ENCODE data around the gene LMX1B.

The LMX1B gene

DNA sequence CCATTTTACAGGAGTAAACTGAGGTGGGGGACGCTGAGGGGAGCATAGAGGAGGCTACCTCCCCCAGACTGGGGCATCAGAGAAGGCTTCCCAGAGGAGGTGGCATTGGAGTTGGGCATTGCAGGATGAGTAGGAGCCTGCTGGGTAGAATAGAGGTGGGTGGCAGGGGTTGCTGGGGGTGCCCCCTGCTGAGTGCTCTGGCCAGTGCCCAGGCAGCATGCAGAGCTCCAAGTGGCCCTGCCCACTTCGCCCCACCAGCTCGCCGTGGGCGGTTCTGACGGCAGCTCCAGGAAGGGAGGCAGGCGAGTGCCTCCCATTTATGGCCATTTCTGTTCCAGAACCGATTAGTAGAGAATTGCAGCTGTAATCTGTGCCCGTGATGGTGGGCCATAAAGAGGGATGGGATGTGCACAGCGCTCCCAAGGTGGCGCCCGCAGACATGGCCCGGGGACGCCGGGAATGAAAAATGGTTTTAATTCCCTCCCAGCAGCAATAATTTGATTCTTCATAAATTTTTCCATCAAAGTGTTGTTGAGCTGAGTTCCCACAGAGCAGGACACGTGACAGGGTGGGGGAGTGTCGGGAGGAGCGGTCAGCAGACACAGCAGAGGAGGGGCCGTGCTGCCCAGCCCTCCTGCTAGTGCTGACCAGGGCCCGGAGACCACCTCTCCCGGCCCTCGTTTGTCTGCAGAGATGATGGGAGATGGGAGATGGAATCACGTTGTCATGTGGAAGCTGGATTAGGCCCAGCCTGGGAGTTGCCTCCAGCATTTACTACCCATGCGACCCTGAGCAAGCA, 75.5 kb downstream of the LMX1B start:
- no peak for DNase-seq (ENCODE audit: low read depth in 1 of 2, low spot score in 1 of 2)
- Histone ChIP-seq H3K27ac (replicated peaks) (no peak overlapping the region), H3K27me3 (ENCODE audit: insufficient read depth, poor library complexity, severe bottlenecking) (peaks cover 18% of the 10 kb centered on the region), H3K4me3 (replicated peaks; ENCODE audit: insufficient read depth, low read length) (no peak overlapping the region)
- TF ChIP-seq, protein P1, sequence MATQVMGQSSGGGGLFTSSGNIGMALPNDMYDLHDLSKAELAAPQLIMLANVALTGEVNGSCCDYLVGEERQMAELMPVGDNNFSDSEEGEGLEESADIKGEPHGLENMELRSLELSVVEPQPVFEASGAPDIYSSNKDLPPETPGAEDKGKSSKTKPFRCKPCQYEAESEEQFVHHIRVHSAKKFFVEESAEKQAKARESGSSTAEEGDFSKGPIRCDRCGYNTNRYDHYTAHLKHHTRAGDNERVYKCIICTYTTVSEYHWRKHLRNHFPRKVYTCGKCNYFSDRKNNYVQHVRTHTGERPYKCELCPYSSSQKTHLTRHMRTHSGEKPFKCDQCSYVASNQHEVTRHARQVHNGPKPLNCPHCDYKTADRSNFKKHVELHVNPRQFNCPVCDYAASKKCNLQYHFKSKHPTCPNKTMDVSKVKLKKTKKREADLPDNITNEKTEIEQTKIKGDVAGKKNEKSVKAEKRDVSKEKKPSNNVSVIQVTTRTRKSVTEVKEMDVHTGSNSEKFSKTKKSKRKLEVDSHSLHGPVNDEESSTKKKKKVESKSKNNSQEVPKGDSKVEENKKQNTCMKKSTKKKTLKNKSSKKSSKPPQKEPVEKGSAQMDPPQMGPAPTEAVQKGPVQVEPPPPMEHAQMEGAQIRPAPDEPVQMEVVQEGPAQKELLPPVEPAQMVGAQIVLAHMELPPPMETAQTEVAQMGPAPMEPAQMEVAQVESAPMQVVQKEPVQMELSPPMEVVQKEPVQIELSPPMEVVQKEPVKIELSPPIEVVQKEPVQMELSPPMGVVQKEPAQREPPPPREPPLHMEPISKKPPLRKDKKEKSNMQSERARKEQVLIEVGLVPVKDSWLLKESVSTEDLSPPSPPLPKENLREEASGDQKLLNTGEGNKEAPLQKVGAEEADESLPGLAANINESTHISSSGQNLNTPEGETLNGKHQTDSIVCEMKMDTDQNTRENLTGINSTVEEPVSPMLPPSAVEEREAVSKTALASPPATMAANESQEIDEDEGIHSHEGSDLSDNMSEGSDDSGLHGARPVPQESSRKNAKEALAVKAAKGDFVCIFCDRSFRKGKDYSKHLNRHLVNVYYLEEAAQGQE (IDR thresholded peaks at IDR 0.05; ENCODE audit: insufficient replicate concordance, low read depth): no peak

DNA sequence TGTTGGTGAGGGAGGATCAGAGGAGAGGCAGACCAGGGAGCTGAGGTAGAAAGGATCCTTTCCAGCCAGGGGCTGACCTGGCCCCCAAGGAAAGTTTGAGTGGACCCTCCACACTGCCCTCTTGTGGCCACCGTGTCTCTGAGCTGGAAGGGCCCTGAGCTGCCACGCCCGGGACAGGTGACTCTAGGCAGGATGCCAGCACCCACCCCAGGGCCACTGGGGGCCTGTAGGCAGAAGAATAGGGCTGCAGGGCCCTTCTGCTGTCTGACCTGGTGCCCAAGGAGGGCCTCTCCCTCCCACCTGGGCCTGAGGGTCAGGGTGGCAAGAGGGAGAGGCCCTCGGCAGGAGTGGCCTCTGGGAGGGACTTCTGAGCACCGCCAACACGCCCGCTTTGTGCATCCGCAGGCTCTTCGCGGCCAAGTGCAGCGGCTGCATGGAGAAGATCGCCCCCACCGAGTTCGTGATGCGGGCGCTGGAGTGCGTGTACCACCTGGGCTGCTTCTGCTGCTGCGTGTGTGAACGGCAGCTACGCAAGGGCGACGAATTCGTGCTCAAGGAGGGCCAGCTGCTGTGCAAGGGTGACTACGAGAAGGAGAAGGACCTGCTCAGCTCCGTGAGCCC, 76.8 kb downstream of the LMX1B start:
- DNase-seq (ENCODE audit: low read depth in 1 of 2, low spot score in 1 of 2): peak in 1 of 2 experiments; percentile 21
- H3K27me3 ChIP-seq (ENCODE audit: insufficient read depth, poor library complexity, severe bottlenecking): peaks cover 8% of the 10 kb centered on the region
- no peak overlapping the region for H3K27ac ChIP-seq (replicated peaks)
- no peak overlapping the region for H3K4me3 ChIP-seq (replicated peaks; ENCODE audit: insufficient read depth, low read length)
- TF ChIP-seq GABPA (IDR thresholded peaks at IDR 0.05; ENCODE audit: low read depth) (no peak), SPI1 (IDR thresholded peaks at IDR 0.05; ENCODE audit: borderline replicate concordance, low read depth) (no peak), POLR2AphosphoS5 (IDR thresholded peaks at IDR 0.05; ENCODE audit: low read depth) (no peak)
- TF ChIP-seq, protein P1 (IDR thresholded peaks at IDR 0.05; ENCODE audit: insufficient replicate concordance, low read depth): no peak
- TF ChIP-seq, protein P2, sequence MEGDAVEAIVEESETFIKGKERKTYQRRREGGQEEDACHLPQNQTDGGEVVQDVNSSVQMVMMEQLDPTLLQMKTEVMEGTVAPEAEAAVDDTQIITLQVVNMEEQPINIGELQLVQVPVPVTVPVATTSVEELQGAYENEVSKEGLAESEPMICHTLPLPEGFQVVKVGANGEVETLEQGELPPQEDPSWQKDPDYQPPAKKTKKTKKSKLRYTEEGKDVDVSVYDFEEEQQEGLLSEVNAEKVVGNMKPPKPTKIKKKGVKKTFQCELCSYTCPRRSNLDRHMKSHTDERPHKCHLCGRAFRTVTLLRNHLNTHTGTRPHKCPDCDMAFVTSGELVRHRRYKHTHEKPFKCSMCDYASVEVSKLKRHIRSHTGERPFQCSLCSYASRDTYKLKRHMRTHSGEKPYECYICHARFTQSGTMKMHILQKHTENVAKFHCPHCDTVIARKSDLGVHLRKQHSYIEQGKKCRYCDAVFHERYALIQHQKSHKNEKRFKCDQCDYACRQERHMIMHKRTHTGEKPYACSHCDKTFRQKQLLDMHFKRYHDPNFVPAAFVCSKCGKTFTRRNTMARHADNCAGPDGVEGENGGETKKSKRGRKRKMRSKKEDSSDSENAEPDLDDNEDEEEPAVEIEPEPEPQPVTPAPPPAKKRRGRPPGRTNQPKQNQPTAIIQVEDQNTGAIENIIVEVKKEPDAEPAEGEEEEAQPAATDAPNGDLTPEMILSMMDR (IDR thresholded peaks at IDR 0.05; ENCODE audit: insufficient read depth, low read length): no peak

DNA sequence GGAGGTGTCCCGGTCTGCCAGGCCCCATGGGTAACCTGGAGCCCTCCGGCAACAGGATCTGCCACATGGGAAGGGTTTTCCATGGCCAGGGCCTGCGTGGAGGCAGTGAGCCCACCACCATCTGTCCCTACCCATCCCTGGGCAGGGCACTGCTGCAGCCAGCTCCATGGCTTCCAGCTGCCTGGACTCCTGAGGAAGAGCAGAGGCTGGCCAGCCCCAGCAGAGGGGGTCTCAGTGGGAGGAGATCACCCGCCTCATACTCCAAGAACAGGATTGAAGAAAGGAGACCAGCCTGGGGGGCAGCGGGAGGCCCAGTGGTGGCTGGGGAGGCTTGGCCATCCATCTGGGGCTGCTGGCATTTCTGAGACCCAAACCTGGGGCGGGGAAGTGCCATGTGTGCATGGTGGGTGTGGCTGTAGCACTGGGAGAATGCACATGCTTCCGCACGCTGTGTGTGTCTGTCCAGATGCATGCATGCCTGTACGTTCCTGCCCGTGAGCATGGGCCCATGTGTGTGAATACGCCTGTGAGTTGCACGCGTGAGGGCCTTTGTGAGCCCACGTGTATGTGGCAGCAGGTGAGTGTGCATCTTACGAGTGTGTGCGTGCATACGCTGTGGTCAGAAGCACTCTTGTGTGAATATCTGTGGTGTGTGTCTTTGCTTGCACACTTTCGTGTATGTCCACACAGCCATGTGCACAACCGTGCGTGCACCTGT, 78.5 kb downstream of the LMX1B start:
- H3K4me3 ChIP-seq (replicated peaks; ENCODE audit: insufficient read depth, low read length): no peak overlapping the region
- H3K27ac ChIP-seq (replicated peaks): no peak overlapping the region
- TF ChIP-seq, protein P1 (IDR thresholded peaks at IDR 0.05; ENCODE audit: insufficient replicate concordance, low read depth): no peak
- no peak for TF ChIP-seq GABPA (IDR thresholded peaks at IDR 0.05; ENCODE audit: low read depth)
- TF ChIP-seq, protein P2 (IDR thresholded peaks at IDR 0.05; ENCODE audit: insufficient read depth, low read length): no peak
- no peak for TF ChIP-seq SPI1 (IDR thresholded peaks at IDR 0.05; ENCODE audit: borderline replicate concordance, low read depth)
- no peak for TF ChIP-seq POLR2AphosphoS5 (IDR thresholded peaks at IDR 0.05; ENCODE audit: low read depth)
- no peak for DNase-seq (ENCODE audit: low read depth in 1 of 2, low spot score in 1 of 2)
- H3K27me3 ChIP-seq (ENCODE audit: insufficient read depth, poor library complexity, severe bottlenecking): no peaks in the 10 kb centered on the region
